GM21447 (cell line): ENCODE data around the gene PTPN4.

ENCODE experiments used
- ATAC-seq: cut with Tn5 transposase; IDR thresholded peaks from one replicate; pipeline ENCODE4 v1.9.1; 2021; ENCODE audit not compliant: unreplicated experiment

The PTPN4 gene

DNA sequence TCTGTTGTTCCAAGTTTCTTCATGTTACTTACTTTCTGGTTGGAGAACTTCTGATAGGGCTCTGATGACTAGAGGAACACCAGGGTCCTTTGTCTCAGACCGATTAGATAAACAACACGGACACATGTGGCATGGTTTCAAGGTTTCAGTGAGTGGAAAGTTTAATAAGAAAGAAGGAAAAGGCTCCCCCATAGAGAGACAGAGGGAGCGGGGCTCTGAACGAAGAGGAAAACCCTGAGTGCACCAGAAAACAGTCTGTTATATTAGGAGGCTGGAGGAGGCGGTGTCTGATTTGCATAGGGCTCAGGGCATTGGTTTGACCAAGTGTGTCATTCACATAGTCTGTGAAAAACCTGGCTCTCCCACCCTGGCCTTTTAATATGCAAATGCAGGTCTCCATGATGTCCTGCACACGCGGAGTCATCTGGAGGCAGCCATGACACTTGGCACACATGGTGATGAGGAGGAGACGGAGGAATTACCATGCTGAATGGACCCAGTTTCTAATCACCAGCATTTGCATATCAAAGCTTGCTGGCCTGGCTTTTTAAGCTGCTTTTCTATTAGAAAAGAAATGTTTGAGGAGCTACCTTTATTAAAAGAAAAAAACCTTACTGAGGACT is 94.2 kb downstream of the PTPN4 start:
- no peak for ATAC-seq

GRCh38 chr2:119856469-119856901 is 96.8 kb downstream of the PTPN4 start:
- no peak for ATAC-seq

DNA sequence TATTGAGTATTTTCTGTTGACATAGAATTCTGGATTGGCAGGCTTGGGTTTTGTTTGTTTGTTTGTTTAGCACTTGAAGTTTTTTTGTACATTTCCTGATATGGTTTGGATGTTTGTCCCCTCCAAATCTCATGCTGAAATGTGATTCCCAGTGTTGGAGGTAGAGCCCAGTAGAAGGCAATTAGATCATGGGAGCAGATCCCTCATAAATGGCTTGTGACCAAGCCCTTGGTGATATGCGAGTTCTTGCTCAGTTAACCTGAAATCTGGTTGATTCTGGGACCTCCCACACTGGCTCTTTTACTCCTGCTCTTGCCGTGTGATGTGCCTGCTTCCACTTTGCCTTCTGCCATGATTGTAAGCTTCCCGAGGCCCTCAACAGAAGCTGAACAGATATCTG is 98.0 kb downstream of the PTPN4 start:
- no peak for ATAC-seq

- ATAC-seq, result no peak
Observed at GRCh38 chr2:119859528-119859927, 99.8 kb downstream of the PTPN4 start.

DNA sequence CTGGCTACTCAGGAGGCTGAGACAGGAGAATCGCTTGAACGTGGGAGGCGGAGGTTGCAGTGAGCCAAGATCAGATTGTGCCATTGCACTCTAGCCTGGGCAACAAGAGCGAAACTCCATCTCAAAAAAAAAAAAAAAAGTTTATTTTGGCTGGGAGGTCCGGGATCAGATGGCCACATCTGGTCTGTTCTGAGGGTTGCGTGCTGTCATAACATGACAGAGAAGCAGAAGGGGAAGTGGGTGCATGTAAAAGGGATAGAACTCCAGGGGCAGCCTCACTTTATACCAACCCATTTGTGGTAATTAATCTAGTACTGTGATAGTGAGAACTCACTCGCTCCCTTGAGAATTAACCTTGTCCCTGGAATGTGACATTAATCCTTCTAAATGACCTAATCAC is 101.2 kb downstream of the PTPN4 start:
- no peak for ATAC-seq

DNA sequence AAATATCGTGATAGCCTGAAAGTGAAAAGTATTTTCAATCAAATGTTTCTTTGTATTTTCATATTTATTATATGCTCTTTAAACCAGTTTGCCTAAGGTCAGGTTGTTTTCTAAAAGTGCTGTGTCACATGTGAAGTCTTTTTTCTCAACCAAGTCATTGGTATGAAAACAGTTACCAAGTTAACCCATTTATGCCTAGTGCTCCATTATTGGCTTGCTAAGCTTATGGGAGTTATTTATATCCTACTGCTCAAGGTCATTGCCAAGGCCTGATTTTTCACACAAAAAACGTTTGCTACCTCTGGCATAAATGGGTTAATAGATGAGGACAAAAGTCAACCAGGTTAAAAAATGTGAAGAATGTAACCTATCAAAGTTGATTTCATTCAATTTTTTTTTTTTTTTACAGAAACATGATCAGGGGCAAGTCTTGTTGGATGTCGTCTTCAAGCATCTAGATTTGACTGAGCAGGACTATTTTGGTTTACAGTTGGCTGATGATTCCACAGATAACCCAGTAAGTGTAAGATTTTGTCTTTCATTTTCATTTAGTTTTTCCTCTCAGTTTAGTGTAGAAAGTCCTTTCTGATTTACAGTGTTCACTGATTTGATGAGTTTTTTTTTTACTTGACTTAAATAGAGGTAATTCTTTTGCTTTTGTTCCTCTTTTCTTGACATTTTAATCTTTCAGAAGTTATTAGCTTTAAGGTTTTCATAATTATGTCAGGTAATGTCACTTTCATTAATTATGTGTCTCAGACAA is 102.6 kb downstream of the PTPN4 start:
- peak; percentile 94 for ATAC-seq

DNA sequence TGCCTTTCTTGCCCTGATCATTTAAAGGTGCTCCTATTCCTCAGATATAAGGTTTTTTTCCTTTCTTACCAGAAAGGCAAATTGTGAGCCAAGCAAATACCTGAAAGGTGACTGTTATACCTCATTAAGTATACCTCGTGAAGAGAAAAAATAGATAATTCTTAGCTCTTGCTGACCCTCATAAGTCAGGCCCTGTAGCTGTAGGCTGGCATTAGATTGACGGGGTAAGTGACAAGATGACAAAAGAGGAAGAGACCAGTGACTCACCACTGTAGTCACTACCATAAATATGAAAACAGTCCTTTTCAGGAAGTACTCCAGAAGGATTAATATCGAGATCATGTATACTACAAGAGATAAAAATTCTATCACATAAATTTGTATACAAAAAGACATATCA is 104.6 kb downstream of the PTPN4 start:
- ATAC-seq, result no peak

DNA sequence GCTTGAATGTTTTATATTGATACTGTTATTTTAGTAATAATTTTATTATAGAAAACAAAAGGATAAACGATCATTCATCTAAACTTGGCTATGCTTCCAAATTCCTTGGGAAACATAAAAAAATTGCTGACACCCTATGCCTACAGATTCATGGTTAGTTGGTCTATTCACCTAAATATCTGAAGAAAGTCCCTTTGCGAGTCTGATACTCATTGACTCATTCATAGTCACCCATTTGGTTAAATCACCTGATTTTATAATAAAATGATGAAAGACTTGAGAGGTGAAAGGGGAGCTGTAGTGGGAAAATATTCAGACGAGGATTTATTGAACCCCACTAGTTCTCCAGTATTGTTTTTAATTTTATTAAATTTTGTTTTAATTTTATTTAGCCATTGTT is 112.0 kb downstream of the PTPN4 start:
- no peak for ATAC-seq

GRCh38 chr2:119873350-119874315 is 113.9 kb downstream of the PTPN4 start:
- no peak for ATAC-seq

DNA sequence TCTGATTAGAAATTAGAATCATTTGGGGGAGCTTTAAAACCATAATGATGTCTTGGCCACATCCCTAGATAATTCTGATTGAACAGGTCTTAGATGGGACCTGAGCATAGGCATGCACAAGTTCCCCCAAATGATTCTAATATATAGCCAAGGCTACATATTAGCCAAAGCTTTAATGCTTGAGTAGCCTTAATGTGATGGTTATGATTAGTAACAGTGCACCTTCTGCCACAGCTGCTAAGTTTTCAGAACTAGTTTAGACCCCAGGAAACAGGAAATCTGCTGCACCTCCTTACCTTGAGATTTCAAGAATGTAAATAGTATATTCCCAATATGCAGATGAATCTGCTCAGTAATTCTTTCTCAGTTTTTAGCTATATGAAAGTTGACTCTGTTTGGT is 119.8 kb downstream of the PTPN4 start:
- peak; percentile 97 for ATAC-seq

DNA sequence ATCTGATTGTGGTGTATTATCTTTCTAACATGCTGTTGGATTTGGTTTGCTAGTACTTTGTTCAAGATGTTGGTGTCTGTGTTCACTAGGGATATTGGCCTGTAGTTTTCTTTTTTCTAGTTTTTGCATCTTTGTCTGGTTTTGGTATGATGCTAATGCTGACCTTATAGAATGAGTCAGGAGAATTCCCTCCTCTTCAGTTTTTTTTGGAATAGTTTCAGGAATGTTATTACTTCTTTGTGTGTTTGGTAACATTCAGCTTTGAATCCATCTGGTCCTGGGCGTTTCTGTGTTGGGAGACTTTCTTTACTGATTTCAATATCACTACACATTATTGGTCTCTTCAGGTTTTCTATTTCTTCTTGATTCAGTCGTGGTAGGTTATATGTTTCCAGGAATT is 129.0 kb downstream of the PTPN4 start:
- ATAC-seq, result no peak

DNA sequence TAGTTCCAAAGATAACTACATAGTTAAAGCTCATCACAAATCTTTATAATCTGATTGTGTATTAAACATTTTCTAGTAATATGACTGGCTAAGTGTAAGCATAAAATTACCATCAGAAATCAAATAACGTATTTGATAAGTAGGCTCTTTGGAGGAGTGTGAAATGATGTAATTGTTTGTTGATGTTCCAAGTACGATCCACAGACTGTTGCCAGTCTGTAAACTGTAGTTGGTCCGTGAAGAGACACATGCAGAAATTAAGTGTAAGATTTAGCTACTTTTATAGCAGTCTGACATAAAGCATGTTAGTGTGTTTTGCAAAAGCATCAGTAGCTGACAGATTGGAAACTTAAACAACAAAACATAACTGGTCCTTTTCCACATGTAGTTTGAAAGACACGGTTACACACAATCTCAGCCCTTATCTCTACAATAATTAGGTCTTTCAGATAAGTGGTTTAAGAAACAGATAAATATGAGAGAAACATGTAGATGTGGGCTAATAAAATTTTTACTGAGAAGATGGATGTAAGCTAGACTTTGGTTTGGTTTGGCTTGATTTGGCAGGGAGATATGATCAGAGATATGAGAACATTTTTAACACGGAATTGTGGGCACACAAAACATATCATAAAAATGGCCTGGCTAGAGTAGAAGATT is 138.1 kb downstream of the PTPN4 start:
- ATAC-seq, result no peak

- no peak for ATAC-seq
Observed at GRCh38 chr2:119901013-119901412, 141.3 kb downstream of the PTPN4 start.

- no peak for ATAC-seq
Observed at GRCh38 chr2:119910566-119910965, 150.8 kb downstream of the PTPN4 start.

DNA sequence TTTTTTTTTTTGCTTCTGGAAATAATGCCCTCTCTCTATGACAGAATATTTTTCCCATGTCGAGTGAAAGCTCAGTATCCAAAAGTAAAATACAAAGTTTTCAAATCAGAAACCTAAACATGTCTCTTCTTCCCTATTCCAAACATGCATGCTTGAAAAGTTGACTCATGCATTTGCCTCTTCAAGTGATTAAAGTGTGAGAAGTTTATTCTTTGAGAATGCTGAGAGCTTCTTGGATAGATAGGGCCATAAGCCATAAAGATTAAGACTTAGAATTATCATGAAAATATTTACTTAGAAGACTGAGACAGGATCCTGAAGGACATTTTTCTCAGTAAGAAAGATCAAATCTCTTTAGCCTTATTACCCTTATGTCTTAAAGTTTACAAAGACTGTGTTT is 154.5 kb downstream of the PTPN4 start:
- ATAC-seq, result no peak

- ATAC-seq, result no peak
Observed at GRCh38 chr2:119921825-119922224, 162.1 kb downstream of the PTPN4 start.

DNA sequence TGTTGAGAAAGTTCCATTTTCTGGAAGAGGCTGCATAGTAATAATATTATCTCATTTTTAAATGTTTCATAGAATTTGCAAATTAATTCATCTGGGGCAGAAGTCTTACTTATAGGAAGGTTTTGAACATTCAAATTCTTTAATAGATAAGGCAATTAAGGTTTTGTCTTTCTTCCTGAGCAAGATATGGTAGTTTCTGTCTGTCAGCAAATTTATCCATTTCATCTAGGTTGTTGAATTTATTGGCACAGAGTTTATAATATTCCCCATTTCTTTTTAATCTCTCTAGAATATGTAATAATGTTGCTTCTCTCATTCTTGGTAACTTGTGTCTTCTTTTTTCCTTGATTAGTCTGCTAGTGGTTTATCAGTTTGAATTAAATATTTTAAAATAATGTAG is 163.0 kb downstream of the PTPN4 start:
- ATAC-seq, result no peak

- ATAC-seq, result no peak
Observed at GRCh38 chr2:119929537-119929936, 169.8 kb downstream of the PTPN4 start.

- ATAC-seq, result no peak
Observed at GRCh38 chr2:119932809-119933208, 173.1 kb downstream of the PTPN4 start.

DNA sequence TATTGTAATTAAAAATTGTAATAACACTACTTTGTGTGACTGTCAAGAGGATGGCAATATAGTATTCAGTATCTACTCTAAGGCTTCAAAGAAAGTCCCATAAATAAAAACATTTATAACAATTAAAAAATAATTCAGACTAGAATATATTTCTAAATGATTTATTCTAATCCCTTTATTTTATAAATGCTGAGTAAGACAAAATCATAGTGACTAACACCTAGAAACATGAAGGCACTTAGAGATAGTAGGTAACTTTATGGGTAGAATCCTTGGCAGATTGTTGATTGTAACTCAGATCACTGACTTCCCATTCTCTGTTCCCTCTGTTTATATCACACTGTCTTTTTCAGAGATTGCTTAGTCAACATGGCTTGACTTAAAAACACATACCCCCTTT is 174.6 kb downstream of the PTPN4 start:
- ATAC-seq, result no peak

DNA sequence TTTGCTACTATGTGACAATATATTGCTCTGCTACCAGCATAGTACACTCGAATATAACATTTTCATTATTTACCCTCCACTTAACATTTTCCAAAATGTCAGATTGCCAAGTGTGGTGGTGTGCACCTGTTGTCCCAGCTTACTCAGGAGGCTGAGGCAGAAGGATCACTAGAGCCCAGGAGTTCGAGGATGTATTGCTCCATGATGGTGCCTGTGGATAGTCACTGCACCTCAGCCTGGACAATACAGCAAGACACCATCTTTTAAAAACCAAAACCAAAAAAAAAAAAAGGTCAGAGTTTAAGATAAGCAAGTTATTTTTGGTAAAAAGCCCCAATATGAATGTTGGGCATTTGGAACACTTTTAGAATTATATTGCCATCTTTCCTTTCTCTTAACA is 178.0 kb downstream of the PTPN4 start:
- no peak for ATAC-seq
